HG03196 (cell line): Measurements from ENCODE around the gene TGM2.

Source experiments
- ATAC-seq: cut with Tn5 transposase; IDR thresholded peaks from one replicate; pipeline ENCODE4 v1.9.1; 2021; ENCODE audit not compliant: unreplicated experiment

TGM2 gene

DNA sequence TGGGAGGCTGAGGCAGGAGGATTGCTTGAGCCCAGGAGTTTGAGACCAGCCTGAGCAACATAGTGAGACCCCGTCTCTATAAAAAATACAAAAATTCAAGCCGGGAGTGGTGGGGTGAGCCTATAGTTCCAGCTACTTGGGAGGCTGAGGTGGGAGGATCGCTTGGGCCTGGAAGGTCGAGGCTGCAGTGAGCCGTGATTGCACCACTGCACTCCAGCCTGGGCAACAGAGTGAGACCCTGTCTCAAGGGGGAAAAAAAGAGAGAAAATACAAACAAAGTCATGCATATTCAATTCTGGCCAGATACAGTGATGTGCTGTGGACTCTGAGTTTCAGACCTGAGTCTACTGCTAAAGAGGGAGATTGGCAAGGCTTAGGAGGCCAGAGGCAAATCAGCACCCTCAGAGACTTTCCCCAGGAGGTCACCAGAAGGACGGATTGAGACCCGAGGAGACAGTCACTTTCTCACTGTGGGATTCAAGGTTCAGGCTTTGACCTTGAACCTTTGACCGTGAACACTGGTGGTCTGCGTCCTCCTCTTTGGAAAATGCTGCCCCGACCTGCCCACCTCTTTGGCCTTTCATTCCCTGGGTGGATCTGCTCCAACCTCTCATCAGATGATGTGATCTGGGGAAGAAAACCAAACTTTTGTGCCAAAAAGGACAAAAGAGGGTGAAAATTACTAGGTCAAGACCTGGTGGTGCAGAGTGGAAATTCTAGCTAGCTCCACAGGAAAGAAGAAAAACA lies 31.2 kb downstream of the TGM2 start:
- no peak for ATAC-seq

DNA sequence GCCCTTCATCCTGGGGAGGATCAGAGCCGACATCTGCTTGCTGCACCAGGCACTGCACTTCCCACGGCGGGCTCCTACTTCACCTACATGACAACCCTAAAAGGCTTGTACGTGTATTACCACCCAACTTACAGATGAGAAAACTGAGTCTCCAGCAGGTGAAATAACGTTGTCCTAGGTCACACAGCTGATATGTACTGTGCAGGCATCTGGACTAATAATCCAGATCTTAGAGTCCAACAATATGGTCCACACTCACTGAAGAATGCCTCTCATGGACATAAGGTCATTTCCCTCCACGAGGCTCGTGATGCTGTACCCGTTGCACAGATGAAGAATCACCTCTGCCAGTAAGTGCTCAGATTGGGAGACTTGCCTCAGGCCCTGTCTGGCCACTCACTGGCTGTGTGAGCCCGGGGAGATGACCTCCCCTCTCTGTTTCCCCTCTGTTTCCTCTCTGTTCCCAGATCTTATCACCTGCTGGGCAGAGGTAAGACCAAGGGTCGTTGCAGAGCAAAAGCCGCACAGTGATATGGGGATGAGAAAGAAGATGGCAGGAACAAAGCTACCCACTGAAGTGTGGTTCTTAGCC lies 32.1 kb downstream of the TGM2 start:
- ATAC-seq = no peak

- ATAC-seq = no peak
Observed at GRCh38 chr20:38132156-38132909, 32.7 kb downstream of the TGM2 start.

GRCh38 chr20:38131588-38132121 lies 33.4 kb downstream of the TGM2 start:
- ATAC-seq = no peak

- no peak for ATAC-seq
Observed at GRCh38 chr20:38130687-38131587, 34.1 kb downstream of the TGM2 start.

DNA sequence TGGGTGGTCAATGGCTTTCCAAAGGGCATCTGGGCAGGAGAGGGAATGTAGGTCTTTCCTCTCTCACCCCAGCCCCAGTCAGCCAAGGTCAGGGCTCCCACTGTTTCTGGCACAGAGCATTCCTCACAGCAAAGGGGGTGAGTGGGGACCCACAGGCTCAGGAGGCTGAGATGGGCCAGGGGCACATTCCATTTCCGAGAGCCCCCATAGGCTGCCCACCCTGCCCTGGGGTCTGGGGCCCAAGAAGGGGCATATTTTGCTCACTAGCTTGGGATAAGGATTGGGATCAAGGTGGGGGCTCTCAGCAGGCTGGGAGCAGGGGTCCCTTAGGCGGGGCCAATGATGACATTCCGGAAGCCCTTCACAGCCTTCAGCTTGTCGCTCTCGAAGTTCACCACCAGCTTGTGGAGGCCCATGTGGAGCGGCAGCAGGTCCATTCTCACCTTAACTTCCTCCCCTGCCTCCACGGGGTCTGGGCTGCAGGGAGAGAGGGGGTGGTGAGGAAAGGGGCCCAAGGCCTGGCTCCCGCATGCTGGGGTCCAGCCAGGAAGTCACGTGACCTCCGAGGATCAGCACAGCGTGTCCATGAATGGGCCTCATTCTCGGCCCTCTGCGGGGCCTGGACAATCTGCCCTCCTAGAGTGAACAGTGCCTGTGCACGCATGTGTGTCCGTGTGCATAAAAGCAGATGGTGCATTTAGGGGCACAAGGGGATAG lies 35.0 kb downstream of the TGM2 start:
- ATAC-seq = no peak

DNA sequence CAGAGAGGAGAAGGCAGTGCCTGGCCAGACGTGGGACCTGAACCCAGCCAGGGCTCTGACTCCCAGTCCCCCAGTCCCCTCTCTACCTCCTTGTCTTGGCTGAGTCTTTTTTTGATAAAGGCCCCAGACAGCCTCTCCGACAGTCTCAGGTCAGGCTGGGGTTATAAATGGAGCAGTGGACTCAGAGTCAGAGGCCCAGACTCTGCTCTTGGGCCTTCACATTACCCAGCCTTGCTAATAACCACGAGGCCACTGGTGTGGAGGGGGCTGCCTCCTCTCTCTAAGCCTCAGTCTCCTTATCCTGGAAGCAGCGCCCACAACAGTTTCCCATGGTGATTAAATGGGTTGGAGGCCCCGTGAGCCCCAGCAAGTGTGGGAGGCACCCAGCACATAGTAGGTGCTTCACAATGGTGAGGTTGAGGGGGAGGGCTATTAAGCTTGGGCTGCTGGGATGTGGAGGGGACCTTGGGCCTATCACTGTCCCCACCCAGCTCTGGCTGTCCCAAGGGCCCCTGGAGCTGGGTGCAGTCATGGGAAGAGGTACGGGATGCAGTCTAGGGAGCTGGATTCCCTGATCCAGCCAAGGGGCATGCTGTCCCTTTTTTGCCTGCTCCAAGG lies 35.7 kb downstream of the TGM2 start:
- no peak for ATAC-seq

DNA sequence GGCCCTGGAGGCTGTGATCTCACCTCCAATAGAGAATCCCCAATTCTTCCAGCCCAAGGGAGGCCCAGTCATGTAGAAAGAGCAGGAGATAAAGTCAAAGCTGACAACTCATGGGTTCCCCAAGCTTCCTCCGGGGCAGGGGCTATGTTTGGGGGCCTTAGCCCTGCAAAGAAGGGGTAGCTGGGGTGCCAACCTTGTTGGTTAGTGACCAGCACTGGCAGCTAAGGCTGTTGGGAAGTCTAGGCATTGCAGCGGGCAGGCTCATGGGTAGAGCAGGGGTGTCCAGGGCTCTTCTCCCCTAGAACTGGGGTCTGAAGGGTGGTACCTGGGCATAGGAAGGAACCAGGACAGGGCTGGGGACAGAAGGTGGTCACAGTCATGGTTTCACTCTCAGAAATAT lies 36.4 kb downstream of the TGM2 start:
- ATAC-seq = no peak

DNA sequence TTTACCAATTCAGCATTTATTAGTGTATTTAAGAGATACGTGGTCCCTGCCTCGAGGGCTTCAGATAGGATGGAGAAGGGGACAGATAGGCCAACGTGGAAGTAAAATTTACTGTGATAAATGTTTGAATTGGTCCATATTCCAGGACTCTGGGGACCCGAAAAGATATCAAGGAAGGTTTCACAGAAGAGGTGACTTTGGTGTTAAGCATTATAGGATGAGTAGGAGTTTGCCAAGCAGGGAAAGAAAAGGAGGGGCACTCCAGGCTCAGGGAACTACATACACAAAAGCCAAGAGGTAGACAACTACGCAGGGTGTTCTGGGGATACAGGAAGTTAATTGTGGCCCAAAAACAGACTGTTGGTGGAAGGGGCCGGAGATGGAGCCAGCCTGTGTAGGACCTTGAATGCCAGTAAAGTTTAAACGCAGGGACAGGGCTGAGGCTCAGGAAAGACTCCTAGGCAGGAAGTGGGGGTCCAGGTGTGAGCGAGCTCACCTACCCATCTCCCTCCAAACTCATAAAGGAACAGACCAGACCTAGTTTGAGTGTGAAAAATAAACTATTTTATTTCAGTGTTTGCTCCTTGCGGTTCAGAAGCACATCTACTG lies 37.0 kb downstream of the TGM2 start:
- ATAC-seq = no peak

GRCh38 chr20:38126932-38127621 lies 38.0 kb downstream of the TGM2 start:
- ATAC-seq = no peak

GRCh38 chr20:38126146-38126921 lies 38.7 kb downstream of the TGM2 start:
- no peak for ATAC-seq

- ATAC-seq = no peak
Observed at GRCh38 chr20:38125157-38126056, 39.7 kb downstream of the TGM2 start.

- no peak for ATAC-seq
Observed at GRCh38 chr20:38123021-38123587, 42.0 kb downstream of the TGM2 start.

DNA sequence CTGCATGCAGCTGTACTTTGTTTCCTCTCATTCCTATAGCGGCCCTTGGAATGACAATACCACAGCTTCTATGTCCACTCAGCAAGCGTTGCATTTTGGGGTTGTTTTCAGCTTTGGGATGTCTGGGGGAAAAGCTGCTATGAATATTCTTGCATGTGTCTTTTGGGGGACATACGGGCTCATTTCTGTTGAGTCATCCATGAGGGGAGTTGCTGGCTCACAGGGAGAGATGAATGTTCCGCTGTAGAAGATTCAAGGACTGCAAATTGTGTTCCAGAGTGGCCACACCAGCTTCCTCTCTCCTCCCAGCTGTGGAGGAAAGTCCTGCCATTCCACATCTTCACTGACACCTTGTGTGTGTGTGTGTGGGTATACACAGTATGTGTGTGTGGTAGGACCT lies 43.3 kb downstream of the TGM2 start:
- ATAC-seq = no peak

DNA sequence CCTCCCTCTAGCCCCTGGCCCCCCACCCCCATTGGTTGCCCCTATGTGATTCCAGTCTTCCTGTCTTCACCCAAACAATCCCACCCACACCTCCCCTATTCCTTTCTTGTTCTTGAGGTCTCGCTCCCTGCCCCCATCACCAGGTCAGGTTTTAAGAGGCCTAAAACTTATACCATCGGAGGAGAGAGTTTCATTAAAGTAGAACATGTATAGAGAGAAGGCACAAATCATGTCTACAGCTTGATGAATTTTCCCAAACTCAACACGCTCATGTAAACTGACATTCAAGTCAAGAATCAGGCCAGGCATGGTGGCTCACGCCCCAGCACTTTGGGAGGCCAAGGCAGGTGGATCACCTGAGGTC lies 44.5 kb downstream of the TGM2 start:
- ATAC-seq = no peak

DNA sequence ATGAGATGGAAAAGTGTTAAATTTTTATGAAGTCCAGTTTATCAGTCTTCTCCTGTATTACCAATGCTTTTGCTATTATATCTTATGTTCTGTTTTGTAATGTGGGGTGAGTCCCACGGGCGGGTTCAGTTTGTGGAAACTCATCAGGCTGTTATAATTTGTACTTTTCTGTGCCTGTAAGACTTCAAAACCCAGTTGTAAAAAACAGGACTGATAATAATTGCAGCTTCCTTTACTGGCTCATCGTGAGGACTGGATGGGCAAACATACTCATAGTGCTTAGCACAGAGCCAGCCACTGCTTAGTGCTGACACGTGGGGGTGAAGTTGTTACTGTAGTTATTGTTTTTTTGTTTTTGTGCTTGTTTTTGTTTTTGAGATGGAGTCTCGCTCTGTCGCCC lies 45.6 kb downstream of the TGM2 start:
- no peak for ATAC-seq

DNA sequence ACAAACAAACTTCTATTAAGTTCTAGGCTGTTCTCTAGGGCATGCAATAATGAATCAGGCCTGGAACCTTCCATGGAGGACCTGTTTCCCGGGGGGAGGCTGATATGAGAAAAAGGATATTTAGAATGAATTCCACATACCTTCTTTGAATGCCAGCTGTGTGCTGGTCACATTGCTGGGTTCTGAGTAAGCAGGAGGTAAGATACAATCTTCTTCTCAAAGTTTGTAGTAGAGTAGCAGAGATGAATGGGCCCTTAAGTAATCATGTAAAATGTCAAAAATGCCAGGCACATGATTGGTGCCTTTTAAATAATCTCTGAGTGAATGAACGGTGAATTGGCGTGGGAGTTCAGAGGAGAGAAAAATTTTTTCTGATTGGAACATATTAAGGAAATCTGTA lies 47.4 kb downstream of the TGM2 start:
- ATAC-seq = no peak
